HepG2 (cell line): ENCODE results near the gene ZBTB26. TPM values are rescaled to one million over a fixed set of nuclear protein-coding genes. Genes with fewer than 3 reads are reported as not detected.
A peak's percentile ranks its signal among the peaks of the same experiment; 100 is the strongest.

ENCODE experiments used
- JDP2 ChIP-seq: sonication (generic); formaldehyde crosslinking; IDR thresholded peaks from 2 replicates; pipeline ENCODE4 v1.8.1; 2022; ENCODE audit warnings: missing genetic modification reagents, borderline replicate concordance
- KDM5B ChIP-seq: sonication (generic); formaldehyde crosslinking; IDR thresholded peaks from 2 replicates; pipeline ENCODE4 v1.4.0; 2020; ENCODE audit warnings: missing genetic modification reagents, mild to moderate bottlenecking, borderline replicate concordance
- MIXL1 ChIP-seq: IDR thresholded peaks from 2 replicates; pipeline ENCODE4 v1.6.1; 2016
- PCBP1 ChIP-seq: fragments of 200-400 bp; formaldehyde crosslinking; IDR thresholded peaks from 2 replicates; pipeline ENCODE4 v1.6.1; 2017; ENCODE audit warnings: mild to moderate bottlenecking, low read depth, low read length, borderline replicate concordance
- PHF20 ChIP-seq: sonication (generic); formaldehyde crosslinking; IDR thresholded peaks from 2 replicates; pipeline ENCODE4 v1.5.0; 2020; ENCODE audit warnings: mild to moderate bottlenecking, missing genetic modification reagents
- RARA ChIP-seq: IDR thresholded peaks from 2 replicates; pipeline ENCODE4 v1.6.1; 2016; ENCODE audit warnings: missing genetic modification reagents, missing compliant biosample characterization
- REL ChIP-seq: sonication (generic); formaldehyde crosslinking; conservative IDR thresholded peaks from 2 replicates; pipeline ENCODE4 v1.8.0; 2022; ENCODE audit warnings: mild to moderate bottlenecking, missing genetic modification reagents, moderate library complexity
- SNAPC2 ChIP-seq: sonication (generic); formaldehyde crosslinking; IDR thresholded peaks from 2 replicates; pipeline ENCODE4 v1.8.1; 2022; ENCODE audit warnings: mild to moderate bottlenecking, missing genetic modification reagents
- SOX5 ChIP-seq: IDR thresholded peaks from 2 replicates; pipeline ENCODE4 v1.6.1; 2016; ENCODE audit warnings: borderline replicate concordance
- SOX6 ChIP-seq, 2 experiments: fragments of 450-650 bp in 1 of 2; sonication (generic) in 1 of 2; formaldehyde crosslinking in 1 of 2; IDR thresholded peaks; 2 replicates each; pipeline versions ENCODE4 v1.4.0 to v1.6.1; 2017 to 2020; ENCODE audit warnings: antibody characterized with exemption in 1 of 2, mild to moderate bottlenecking in 1 of 2, missing genetic modification reagents in 1 of 2
- SUZ12 ChIP-seq: fragments of 150-350 bp; IDR thresholded peaks from 2 replicates; pipeline ENCODE4 v1.6.1; 2014; ENCODE audit warnings: low read depth, low read length
- TCF12 ChIP-seq, 2 experiments: fragments of 450-650 bp in 1 of 2; sonication (generic) in 1 of 2; formaldehyde crosslinking in 1 of 2; IDR thresholded peaks; 2 replicates each; pipeline versions ENCODE4 v1.6.1 to v1.8.0; 2017 to 2022; ENCODE audit warnings: antibody characterized with exemption in 1 of 2, mild to moderate bottlenecking in 1 of 2, missing genetic modification reagents in 1 of 2, moderate library complexity in 1 of 2
- ZBTB2 ChIP-seq: sonication (generic); formaldehyde crosslinking; IDR thresholded peaks from 2 replicates; pipeline ENCODE4 v1.8.0; 2022; ENCODE audit warnings: low read depth, missing genetic modification reagents
- ZNF235 ChIP-seq: sonication (generic); formaldehyde crosslinking; IDR thresholded peaks from 2 replicates; pipeline ENCODE4 v1.8.1; 2023; ENCODE audit warnings: mild to moderate bottlenecking, missing genetic modification reagents, borderline replicate concordance
- ZNF496 ChIP-seq: sonication (generic); formaldehyde crosslinking; IDR thresholded peaks from 2 replicates; pipeline ENCODE4 v1.8.1; 2023; ENCODE audit warnings: mild to moderate bottlenecking, moderate library complexity, missing genetic modification reagents; ENCODE audit not compliant: insufficient replicate concordance
- ZXDC ChIP-seq: sonication (generic); formaldehyde crosslinking; IDR thresholded peaks from 2 replicates; pipeline ENCODE4 v1.5.0; 2020; ENCODE audit warnings: mild to moderate bottlenecking, missing genetic modification reagents
- polyA plus RNA-seq, 8 experiments: library from polyadenylated mRNA; depleted of rRNA in 3 of 8; stranded (reverse) in 7 of 8; unstranded in 1 of 8; fragments of >200 nt; fragmentation: Illumina TruSeq in 4 of 8; extraction: Trizol in 4 of 8; gene quantifications; 2 replicates each; pipeline versions ENCODE4 v1.2.1 to v1.2.3, GENCODE V29; 2011 to 2016; ENCODE audit warnings: low read depth in 4 of 8, missing spikeins in 1 of 8, mixed read lengths in 1 of 8; ENCODE audit not compliant: insufficient read depth in 1 of 8
- total RNA-seq, 5 experiments: library from RNA; depleted of rRNA; stranded (reverse); fragments of >200 nt; fragmentation: Illumina TruSeq; extraction: Trizol; gene quantifications; 2 replicates each; pipeline ENCODE4 v1.2.3, GENCODE V29; 2016; ENCODE audit warnings: low read depth in 1 of 5
- TF ChIP-seq, protein P1 (sequence below): sonication (generic); formaldehyde crosslinking; IDR thresholded peaks from 2 replicates; pipeline ENCODE4 v1.8.0; 2022; ENCODE audit warnings: mild to moderate bottlenecking, missing genetic modification reagents, moderate library complexity
- TF ChIP-seq, protein P2 (sequence below): sonication (generic); formaldehyde crosslinking; IDR thresholded peaks from 2 replicates; pipeline ENCODE4 v1.8.0; 2023; ENCODE audit warnings: mild to moderate bottlenecking, missing genetic modification reagents
- TF ChIP-seq, protein P3 (sequence below): sonication (generic); formaldehyde crosslinking; IDR thresholded peaks from 2 replicates; pipeline ENCODE4 v1.4.0; 2020; ENCODE audit warnings: mild to moderate bottlenecking, missing genetic modification reagents
- TF ChIP-seq, protein P4 (sequence below): IDR thresholded peaks from 2 replicates; pipeline ENCODE4 v1.6.1; 2018; ENCODE audit warnings: missing genetic modification reagents

The ZBTB26 gene
- total and polyA plus RNA-seq, 2 of the 13 experiments (the other 11 are each of a cell fraction or from before 2014, with no cell fraction given): 4.5 to 8.6 TPM

DNA sequence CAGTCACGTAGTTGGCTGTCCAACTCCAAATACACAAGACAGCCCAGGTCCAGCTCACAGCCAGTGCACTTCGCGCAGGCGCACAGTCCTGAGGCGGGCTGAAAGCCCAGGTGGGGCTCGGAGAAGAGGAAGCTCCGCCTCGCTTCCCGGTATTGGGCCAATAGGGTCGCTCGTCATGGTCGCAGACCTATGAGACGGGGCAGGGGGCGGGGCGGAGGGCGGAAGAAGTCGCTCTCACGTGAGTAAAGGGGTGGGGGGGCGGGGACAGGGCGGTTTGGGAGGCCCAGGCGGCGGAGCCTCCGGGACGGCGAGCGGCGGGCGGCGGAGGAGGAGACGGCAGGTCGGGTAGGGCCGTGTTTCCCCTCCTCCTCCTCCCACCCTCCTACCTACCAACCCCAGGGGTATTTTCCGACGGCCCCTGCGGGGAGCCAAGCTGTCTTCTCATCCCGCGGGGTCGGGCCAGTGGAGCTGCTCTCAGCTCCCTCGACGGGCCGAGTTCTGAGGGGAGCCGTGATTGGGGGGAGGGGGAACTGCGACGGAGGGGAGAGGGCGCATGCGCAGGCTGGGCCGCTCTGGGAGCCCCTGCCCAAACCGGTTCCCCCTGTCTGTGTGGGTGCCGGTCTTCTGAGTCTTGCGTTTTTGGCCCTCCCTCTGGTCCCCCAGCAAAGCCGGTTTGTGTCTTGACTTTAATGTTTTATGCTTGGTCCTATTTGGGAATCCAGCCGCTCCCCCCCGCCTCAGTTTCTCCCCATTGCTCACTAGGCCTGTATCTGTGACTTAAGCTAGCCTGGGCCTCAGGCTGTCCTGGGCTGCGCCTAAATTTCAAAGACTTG, 9.7 kb upstream of the ZBTB26 start, which contains the start of gene RABGAP1 (continued):
- 0 out of 2 replicates have a peak, but pooled peaks have one; percentile 7 for TF ChIP-seq SOX5 (CRISPR knock-in tag)
- TF ChIP-seq, protein P1, sequence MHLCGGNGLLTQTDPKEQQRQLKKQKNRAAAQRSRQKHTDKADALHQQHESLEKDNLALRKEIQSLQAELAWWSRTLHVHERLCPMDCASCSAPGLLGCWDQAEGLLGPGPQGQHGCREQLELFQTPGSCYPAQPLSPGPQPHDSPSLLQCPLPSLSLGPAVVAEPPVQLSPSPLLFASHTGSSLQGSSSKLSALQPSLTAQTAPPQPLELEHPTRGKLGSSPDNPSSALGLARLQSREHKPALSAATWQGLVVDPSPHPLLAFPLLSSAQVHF (CRISPR knock-in tag): no peak
- TF ChIP-seq, protein P2, sequence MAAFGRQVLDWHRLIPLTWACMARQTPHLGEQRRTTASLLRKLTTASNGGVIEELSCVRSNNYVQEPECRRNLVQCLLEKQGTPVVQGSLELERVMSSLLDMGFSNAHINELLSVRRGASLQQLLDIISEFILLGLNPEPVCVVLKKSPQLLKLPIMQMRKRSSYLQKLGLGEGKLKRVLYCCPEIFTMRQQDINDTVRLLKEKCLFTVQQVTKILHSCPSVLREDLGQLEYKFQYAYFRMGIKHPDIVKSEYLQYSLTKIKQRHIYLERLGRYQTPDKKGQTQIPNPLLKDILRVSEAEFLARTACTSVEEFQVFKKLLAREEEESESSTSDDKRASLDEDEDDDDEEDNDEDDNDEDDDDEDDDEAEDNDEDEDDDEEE (CRISPR knock-in tag): peak; percentile 53; the same call in 1 of the 2 replicates
- no peak for TF ChIP-seq SOX6 (IDR thresholded peaks at IDR 0.05)
- peak; percentile 33; the same call in 1 of the 2 replicates for TF ChIP-seq SOX6 (CRISPR knock-in tag; IDR thresholded peaks at IDR 0.05)
- TF ChIP-seq ZNF496 (CRISPR knock-in tag): no peak
- TF ChIP-seq ZNF235: 0 out of 2 replicates have a peak, but pooled peaks have one; percentile 20
- no peak for TF ChIP-seq REL (CRISPR knock-in tag)
- TF ChIP-seq JDP2: no peak
- TF ChIP-seq ZXDC (CRISPR knock-in tag): peak; percentile 66; the same call in 1 of the 2 replicates
- no peak for TF ChIP-seq TCF12 (IDR thresholded peaks at IDR 0.05)
- 0 out of 2 replicates have a peak, but pooled peaks have one; percentile 45 for TF ChIP-seq TCF12 (CRISPR knock-in tag; IDR thresholded peaks at IDR 0.05)
- 0 out of 2 replicates have a peak, but pooled peaks have one; percentile 7 for TF ChIP-seq RARA (CRISPR knock-in tag)
- TF ChIP-seq SUZ12: no peak
- 0 out of 2 replicates have a peak, but pooled peaks have one; percentile 80 for TF ChIP-seq PCBP1
- TF ChIP-seq, protein P3, sequence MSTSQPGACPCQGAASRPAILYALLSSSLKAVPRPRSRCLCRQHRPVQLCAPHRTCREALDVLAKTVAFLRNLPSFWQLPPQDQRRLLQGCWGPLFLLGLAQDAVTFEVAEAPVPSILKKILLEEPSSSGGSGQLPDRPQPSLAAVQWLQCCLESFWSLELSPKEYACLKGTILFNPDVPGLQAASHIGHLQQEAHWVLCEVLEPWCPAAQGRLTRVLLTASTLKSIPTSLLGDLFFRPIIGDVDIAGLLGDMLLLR (CRISPR knock-in tag): peak; percentile 33; the same call in 1 of the 2 replicates
- TF ChIP-seq ZBTB2 (CRISPR knock-in tag): 0 out of 2 replicates have a peak, but pooled peaks have one; percentile 30
- no peak for TF ChIP-seq MIXL1 (CRISPR knock-in tag)
- peak; percentile 83; the same call in 1 of the 2 replicates for TF ChIP-seq KDM5B (CRISPR knock-in tag)
- TF ChIP-seq PHF20 (CRISPR knock-in tag): peak; percentile 49; the same call in 1 of the 2 replicates
- TF ChIP-seq, protein P4, sequence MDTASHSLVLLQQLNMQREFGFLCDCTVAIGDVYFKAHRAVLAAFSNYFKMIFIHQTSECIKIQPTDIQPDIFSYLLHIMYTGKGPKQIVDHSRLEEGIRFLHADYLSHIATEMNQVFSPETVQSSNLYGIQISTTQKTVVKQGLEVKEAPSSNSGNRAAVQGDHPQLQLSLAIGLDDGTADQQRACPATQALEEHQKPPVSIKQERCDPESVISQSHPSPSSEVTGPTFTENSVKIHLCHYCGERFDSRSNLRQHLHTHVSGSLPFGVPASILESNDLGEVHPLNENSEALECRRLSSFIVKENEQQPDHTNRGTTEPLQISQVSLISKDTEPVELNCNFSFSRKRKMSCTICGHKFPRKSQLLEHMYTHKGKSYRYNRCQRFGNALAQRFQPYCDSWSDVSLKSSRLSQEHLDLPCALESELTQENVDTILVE (CRISPR knock-in tag): 0 out of 2 replicates have a peak, but pooled peaks have one; percentile 25
- no peak for TF ChIP-seq SNAPC2
